CD14-positive monocyte (primary cell): Measurements from ENCODE around the gene MAD1L1. TPM values are rescaled to one million over a fixed set of nuclear protein-coding genes. Genes with fewer than 3 reads are reported as not detected.

ENCODE experiments used
- DNase-seq, 3 donors: peaks; one replicate each; pipeline ENCODE4 v3.0.0-alpha.2; 2011 to 2022
- H2AFZ ChIP-seq: 2 replicates; pipeline ENCODE4 v1.6.0; 2012; ENCODE audit warnings: mild to moderate bottlenecking, low read depth, low read length, inconsistent platforms; ENCODE audit not compliant: insufficient read depth, poor library complexity, severe bottlenecking
- H3K27ac ChIP-seq, 2 donors: 1 replicate in 1 of 2; 2 replicates in 1 of 2; pipeline ENCODE4 v1.5.1; 2012 to 2013; ENCODE audit warnings: low read length in 2 of 2, control low read depth in 1 of 2, inconsistent platforms in 1 of 2, low read depth in 1 of 2, mild to moderate bottlenecking in 1 of 2
- H3K27me3 ChIP-seq, 2 donors: one replicate each; pipeline versions ENCODE4 v1.6.0 to v1.6.1; 2011 to 2013; ENCODE audit warnings: low read length in 2 of 2; ENCODE audit not compliant: control insufficient read depth in 2 of 2, insufficient read depth in 2 of 2
- H3K36me3 ChIP-seq, 2 donors: replicated peaks in 1 of 2; 1 replicate in 1 of 2; 2 replicates in 1 of 2; pipeline versions ENCODE4 v1.5.1 to v1.6.1; 2012 to 2013; ENCODE audit warnings: low read length in 2 of 2, control low read depth in 1 of 2, inconsistent platforms in 1 of 2, mild to moderate bottlenecking in 1 of 2; ENCODE audit not compliant: insufficient read depth in 2 of 2, control insufficient read depth in 1 of 2
- H3K4me1 ChIP-seq, 2 donors: 1 replicate in 1 of 2; 2 replicates in 1 of 2; pipeline versions ENCODE4 v1.5.1 to v1.6.1; 2012 to 2013; ENCODE audit warnings: low read length in 2 of 2, control low read depth in 1 of 2, inconsistent platforms in 1 of 2, mild to moderate bottlenecking in 1 of 2, moderate library complexity in 1 of 2; ENCODE audit not compliant: insufficient read depth in 2 of 2, control insufficient read depth in 1 of 2
- H3K4me2 ChIP-seq: replicated peaks from 2 replicates; pipeline ENCODE3; 2012; ENCODE audit warnings: low read length, moderate library complexity, mild to moderate bottlenecking; ENCODE audit not compliant: poor library complexity, severe bottlenecking; ENCODE audit errors: extremely low read depth
- H3K4me3 ChIP-seq, 3 experiments: fragments of 200-600 bp in 1 of 3; sonication (generic) in 1 of 3; replicated peaks in 1 of 3; 1 replicate in 2 of 3; 2 replicates in 1 of 3; pipeline ENCODE4 v1.5.1; 2011 to 2013; ENCODE audit warnings: low read length in 3 of 3, mild to moderate bottlenecking in 3 of 3, control low read depth in 2 of 3, low read depth in 2 of 3, inconsistent platforms in 1 of 3, moderate library complexity in 1 of 3
- H3K79me2 ChIP-seq: 2 replicates; pipeline ENCODE4 v1.6.0; 2012; ENCODE audit warnings: mild to moderate bottlenecking, control low read depth, inconsistent platforms, low read length, moderate library complexity; ENCODE audit not compliant: insufficient read depth
- H3K9ac ChIP-seq: 2 replicates; pipeline ENCODE4 v1.6.0; 2017; ENCODE audit warnings: low read length, mild to moderate bottlenecking; ENCODE audit not compliant: insufficient read depth, poor library complexity, severe bottlenecking
- H3K9me3 ChIP-seq, 2 donors: replicated peaks in 1 of 2; 1 replicate in 1 of 2; 2 replicates in 1 of 2; pipeline versions ENCODE4 v1.5.1 to v1.6.1; 2012 to 2013; ENCODE audit warnings: low read length in 2 of 2, control low read depth in 1 of 2; ENCODE audit not compliant: control insufficient read depth in 1 of 2, insufficient read depth in 1 of 2
- H4K20me1 ChIP-seq: 2 replicates; pipeline ENCODE4 v1.6.0; 2012; ENCODE audit warnings: mild to moderate bottlenecking, low read length, control low read depth, moderate library complexity; ENCODE audit not compliant: insufficient read depth
- H3K27ac Mint-ChIP-seq, 7 donors: one replicate each; pipeline ENCODE4 v1.8.0; 2020; ENCODE audit warnings: mild to moderate bottlenecking in 7 of 7, mixed read lengths in 7 of 7, moderate library complexity in 6 of 7, inconsistent platforms in 2 of 7
- H3K27me3 Mint-ChIP-seq, 3 donors: one replicate each; pipeline ENCODE4 v1.8.0; 2021 to 2022; ENCODE audit warnings: low read depth in 3 of 3, mild to moderate bottlenecking in 3 of 3, mixed read lengths in 3 of 3, moderate library complexity in 3 of 3, inconsistent platforms in 1 of 3
- H3K36me3 Mint-ChIP-seq, 2 donors: one replicate each; pipeline ENCODE4 v1.8.0; 2020; ENCODE audit warnings: mixed read lengths in 2 of 2, inconsistent platforms in 1 of 2, mild to moderate bottlenecking in 1 of 2
- H3K4me1 Mint-ChIP-seq: one replicate; pipeline ENCODE4 v1.8.0; 2020; ENCODE audit warnings: mild to moderate bottlenecking, mixed read lengths
- H3K4me3 Mint-ChIP-seq, 2 donors: one replicate each; pipeline ENCODE4 v1.8.0; 2020; ENCODE audit warnings: mild to moderate bottlenecking in 2 of 2, mixed read lengths in 2 of 2, moderate library complexity in 1 of 2
- H3K9me3 Mint-ChIP-seq, 7 donors: one replicate each; pipeline ENCODE4 v1.8.0; 2020 to 2022; ENCODE audit warnings: mixed read lengths in 7 of 7, mild to moderate bottlenecking in 6 of 7, moderate library complexity in 6 of 7, inconsistent platforms in 2 of 7
- WGBS: methylation state at CpG from one replicate; pipeline ENCODE4 v1.1.5; 2013; ENCODE audit warnings: missing lambda C conversion rate; ENCODE audit not compliant: insufficient coverage; 5-methylcytosine and 5-hydroxymethylcytosine counted together
- intact Hi-C, 2 donors: fragments of 100-400 bp; cut with micrococcal nuclease; formaldehyde crosslinking; loops; one replicate each; pipeline versions ENCODE4 v1.15.0 to v1.15.1; 2023
- polyA plus RNA-seq, 3 donors: library from polyadenylated mRNA; depleted of rRNA in 1 of 3; unstranded in 2 of 3; stranded (reverse) in 1 of 3; fragments of 300-500 nt in 2 of 3; fragments of >200 nt in 1 of 3; fragmentation: Illumina TruSeq in 2 of 3; gene quantifications; 1 replicate in 2 of 3; 2 replicates in 1 of 3; pipeline ENCODE4 v1.2.3, GENCODE V29; 2012 to 2021
- TF ChIP-seq, protein P1 (sequence below): fragments of 200-600 bp; IDR thresholded peaks from one replicate; pipeline ENCODE4 v1.8.0; 2022; ENCODE audit warnings: antibody characterized with exemption, mild to moderate bottlenecking

The MAD1L1 gene
- polyA plus RNA-seq, 3 donors, result 22.0 to 39.4 (median 33.2) TPM

DNA sequence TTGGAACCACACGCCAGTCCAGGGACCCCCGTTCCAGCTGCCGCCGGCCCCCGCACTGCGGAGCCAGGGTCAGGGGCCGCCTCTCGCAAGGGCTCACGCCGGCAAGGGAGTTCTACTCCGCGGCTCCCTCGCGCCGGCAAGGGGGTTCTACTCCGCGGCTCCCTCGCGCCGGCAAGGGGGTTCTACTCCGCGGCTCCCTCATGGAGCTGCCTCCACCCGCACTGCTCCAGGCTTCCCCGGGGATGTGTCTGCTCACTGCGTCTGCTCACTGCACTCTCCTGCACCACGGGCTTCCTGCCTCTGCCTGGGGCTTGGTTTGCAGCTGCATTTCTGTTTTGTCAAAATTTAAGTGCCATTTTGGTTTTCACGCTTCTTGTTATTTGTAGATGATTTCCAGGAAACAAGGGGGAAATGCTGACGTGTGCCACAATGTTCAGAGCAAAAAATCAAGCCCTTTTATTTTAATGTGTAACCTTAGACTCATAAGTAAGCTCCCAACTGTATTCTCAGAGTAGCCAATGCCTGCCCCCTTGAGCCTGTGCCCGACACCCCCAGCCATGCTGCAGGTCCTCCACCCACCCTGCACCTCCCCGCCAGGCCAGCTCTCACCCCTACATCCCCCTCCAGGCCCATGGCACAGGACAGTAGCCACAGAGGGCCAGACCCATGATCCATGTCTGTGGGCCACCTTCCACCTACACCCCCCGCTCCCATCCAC is 246.2 kb downstream of the MAD1L1 start:
- H3K9ac ChIP-seq, result no peak overlapping the region
- no peaks in the 10 kb centered on the region for H3K4me1 ChIP-seq
- Mint-ChIP-seq H3K9me3 (no peaks in the 10 kb centered on the region), H3K27ac (peak overlapping the region in 2 of 7 donors; percentile 57 to 59), H3K36me3 (peaks cover 18 to 25% of the 10 kb centered on the region in 2 donors), H3K4me1 (no peaks in the 10 kb centered on the region), H3K4me3 (no peak overlapping the region), H3K27me3 (peaks cover 0 to 1% (median 0%) of the 10 kb centered on the region in 3 donors)
- H3K79me2 ChIP-seq, result no peaks in the 10 kb centered on the region
- peaks cover 0 to 15% of the 10 kb centered on the region in 2 donors for H3K36me3 ChIP-seq
- TF ChIP-seq, protein P1, sequence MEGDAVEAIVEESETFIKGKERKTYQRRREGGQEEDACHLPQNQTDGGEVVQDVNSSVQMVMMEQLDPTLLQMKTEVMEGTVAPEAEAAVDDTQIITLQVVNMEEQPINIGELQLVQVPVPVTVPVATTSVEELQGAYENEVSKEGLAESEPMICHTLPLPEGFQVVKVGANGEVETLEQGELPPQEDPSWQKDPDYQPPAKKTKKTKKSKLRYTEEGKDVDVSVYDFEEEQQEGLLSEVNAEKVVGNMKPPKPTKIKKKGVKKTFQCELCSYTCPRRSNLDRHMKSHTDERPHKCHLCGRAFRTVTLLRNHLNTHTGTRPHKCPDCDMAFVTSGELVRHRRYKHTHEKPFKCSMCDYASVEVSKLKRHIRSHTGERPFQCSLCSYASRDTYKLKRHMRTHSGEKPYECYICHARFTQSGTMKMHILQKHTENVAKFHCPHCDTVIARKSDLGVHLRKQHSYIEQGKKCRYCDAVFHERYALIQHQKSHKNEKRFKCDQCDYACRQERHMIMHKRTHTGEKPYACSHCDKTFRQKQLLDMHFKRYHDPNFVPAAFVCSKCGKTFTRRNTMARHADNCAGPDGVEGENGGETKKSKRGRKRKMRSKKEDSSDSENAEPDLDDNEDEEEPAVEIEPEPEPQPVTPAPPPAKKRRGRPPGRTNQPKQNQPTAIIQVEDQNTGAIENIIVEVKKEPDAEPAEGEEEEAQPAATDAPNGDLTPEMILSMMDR, result no peak
- intact Hi-C loops, result no loop called here
- H3K27me3 ChIP-seq, result no peaks in the 10 kb centered on the region
- H3K4me2 ChIP-seq, result no peak overlapping the region
- no peaks in the 10 kb centered on the region for H4K20me1 ChIP-seq
- no peak for DNase-seq
- H3K27ac ChIP-seq, result no peak overlapping the region
- H2AFZ ChIP-seq, result no peak overlapping the region
- H3K9me3 ChIP-seq, result no peaks in the 10 kb centered on the region
- no peak overlapping the region for H3K4me3 ChIP-seq
- 96% methylated on average over 30 of the region's 31 CpGs for WGBS

DNA sequence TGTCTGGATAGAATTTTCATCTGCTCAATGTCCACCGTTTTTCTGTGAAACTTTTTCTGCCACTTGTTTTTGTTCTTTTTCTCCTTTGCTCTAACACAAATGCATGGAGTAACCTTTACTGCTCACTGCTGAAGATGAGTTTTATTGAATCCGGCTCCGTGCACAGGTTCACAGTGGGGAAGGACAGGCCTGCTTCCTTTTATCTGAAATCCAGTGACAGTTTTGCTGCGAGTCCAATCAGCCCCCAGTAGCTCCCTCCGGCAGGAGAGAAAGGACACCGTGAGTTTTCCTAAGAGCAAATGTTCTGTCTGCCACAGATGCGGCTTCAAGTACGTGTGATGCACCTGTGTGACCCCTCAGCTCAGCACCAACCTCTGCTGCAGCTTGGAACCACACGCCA is 246.8 kb downstream of the MAD1L1 start:
- peaks cover 0 to 15% of the 10 kb centered on the region in 2 donors for H3K36me3 ChIP-seq
- intact Hi-C loops, result no loop called here
- H3K9me3 ChIP-seq, result no peaks in the 10 kb centered on the region
- Mint-ChIP-seq H3K9me3 (no peaks in the 10 kb centered on the region), H3K4me3 (no peak overlapping the region), H3K27me3 (peaks cover 0 to 1% (median 0%) of the 10 kb centered on the region in 3 donors), H3K27ac (peak overlapping the region in 1 of 7 donors; percentile 8), H3K4me1 (no peaks in the 10 kb centered on the region), H3K36me3 (peaks cover 18 to 25% of the 10 kb centered on the region in 2 donors)
- DNase-seq, result no peak
- no peaks in the 10 kb centered on the region for H3K4me1 ChIP-seq
- no peaks in the 10 kb centered on the region for H4K20me1 ChIP-seq
- no peaks in the 10 kb centered on the region for H3K79me2 ChIP-seq
- H3K27me3 ChIP-seq, result no peaks in the 10 kb centered on the region
- TF ChIP-seq, protein P1, result no peak
- H3K27ac ChIP-seq, result no peak overlapping the region
- no peak overlapping the region for H2AFZ ChIP-seq
- no peak overlapping the region for H3K9ac ChIP-seq
- no peak overlapping the region for H3K4me3 ChIP-seq
- 94% methylated on average over 9 of the region's 9 CpGs for WGBS
- no peak overlapping the region for H3K4me2 ChIP-seq
